ENCODE measurements around the gene MIEF1.

MIEF1 gene

GRCh38 chr22:39567135-39567946, 65.3 kb downstream of the MIEF1 start:
- Histone ChIP-seq H3K27me3 (ENCODE audit: insufficient read depth, low read length, poor library complexity) (no peaks in the 10 kb centered on the region), H3K18ac (ENCODE audit: low read length) (no peak overlapping the region), H3K56ac (ENCODE audit: low read length) (no peak overlapping the region), H2BK15ac (replicated peaks; ENCODE audit: low read depth) (no peak overlapping the region), H4K8ac (ENCODE audit: low read depth, low read length) (no peak overlapping the region), H3K79me1 (ENCODE audit: low read length) (no peaks in the 10 kb centered on the region), H3K4ac (ENCODE audit: low read depth, low read length) (no peak overlapping the region), H4K5ac (ENCODE audit: low read length) (no peak overlapping the region), H2BK120ac (ENCODE audit: low read depth, low read length) (no peak overlapping the region), H3K36me3 (ENCODE audit: control insufficient read depth, insufficient read depth, low read length) (no peaks in the 10 kb centered on the region), H3K27ac (ENCODE audit: low read depth, low read length) (no peak overlapping the region), H3K79me2 (ENCODE audit: control insufficient read depth, insufficient read depth, low read length) (no peaks in the 10 kb centered on the region), H2AK5ac (ENCODE audit: low read length) (no peak overlapping the region), H3K4me3 (ENCODE audit: low read length) (no peak overlapping the region), H3K23ac (ENCODE audit: low read length) (no peak overlapping the region), H3K4me2 (ENCODE audit: low read length) (no peak overlapping the region), H3K9ac (ENCODE audit: low read length) (no peak overlapping the region), H3K4me1 (ENCODE audit: control insufficient read depth, low read depth, low read length) (no peaks in the 10 kb centered on the region), H2BK5ac (ENCODE audit: low read length) (no peak overlapping the region)
- WGBS (ENCODE audit: extremely low coverage, insufficient coverage, low lambda C conversion rate), result no CpG with 5 or more reads among the region's 14 CpGs
- no peak for DNase-seq

All from mesendoderm (in vitro differentiated cells).